SK-N-MC (cell line): Measurements from ENCODE around the gene DDX27.

ENCODE experiments used
- EZH2 ChIP-seq: fragments of 200-600 bp; sonication (generic); IDR thresholded peaks from one replicate; pipeline ENCODE4 v1.6.1; 2017; ENCODE audit warnings: antibody characterized with exemption
- POLR2AphosphoS5 ChIP-seq: IDR thresholded peaks from 2 replicates; pipeline ENCODE4 v1.6.1; 2012; ENCODE audit warnings: mild to moderate bottlenecking, low read depth, low read length, borderline replicate concordance

- TF ChIP-seq POLR2AphosphoS5 (no peak), EZH2 (no peak)
Measured at GRCh38 chr20:49199729-49200293, 19.4 kb upstream of the DDX27 start.
